K562 treated with DMSO at 1 percent for 48 hours (cell line): ENCODE measurements around the gene TAS2R38. TPM values are rescaled to one million over a fixed set of nuclear protein-coding genes. Genes with fewer than 3 reads are reported as not detected.

Experiments
- total RNA-seq: library from RNA; unstranded; fragments of 300-600 nt; gene quantifications from 2 replicates; pipeline ENCODE4 v1.2.3, GENCODE V29; 2022; ENCODE audit warnings: low replicate concordance; ENCODE audit errors: extremely low read depth

Gene TAS2R38
- not detected in 2 replicates for total RNA-seq

DNA sequence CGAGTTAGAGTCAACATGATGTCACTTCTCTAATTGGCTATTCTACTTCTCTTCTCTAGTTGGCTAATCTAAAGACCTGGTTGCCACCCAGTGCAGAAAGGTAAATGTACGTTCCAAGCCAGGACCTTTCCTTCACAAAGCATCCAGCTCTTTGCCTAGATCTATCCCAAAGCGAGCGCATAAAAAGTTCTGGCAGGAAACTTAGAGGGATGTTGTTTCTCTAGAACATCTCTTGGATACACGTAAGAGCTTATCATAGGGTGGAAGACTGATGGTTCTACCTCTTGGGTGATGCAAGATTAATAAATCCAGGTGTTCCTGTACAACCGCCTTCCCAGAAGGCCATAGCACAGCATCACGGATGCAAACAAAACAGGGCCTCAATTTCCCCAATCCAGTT lies at the start of gene TAS2R38:
Gene TAS2R38 (minus strand): TSS at position 101 of the 400 bp plus-strand sequence. CDS start 84 bp downstream, at position 17.

GRCh38 chr7:141946796-141947195 lies 26.8 kb downstream of the TAS2R38 start, which contains the start of gene CLEC5A:
CLEC5A (minus strand) TSS chr7:141946974; CDS start chr7:141946292, 682 bp downstream.

Other genes starting within 250 kb of the TAS2R38 start
- not detected in 2 replicates for gene SSBP1, start 235.4 kb downstream of the TAS2R38 start, total RNA-seq
- gene TAS2R3, start 209.7 kb downstream of the TAS2R38 start, total RNA-seq: not detected in 2 replicates
- gene TAS2R4, start 197.1 kb downstream of the TAS2R38 start, total RNA-seq: not detected in 2 replicates
- gene TAS2R5, start 183.6 kb downstream of the TAS2R38 start, total RNA-seq: not detected in 2 replicates
- gene PRSS37, start 132.3 kb downstream of the TAS2R38 start, total RNA-seq: not detected in 2 replicates
- not detected in 2 replicates for gene OR9A4, start 57.4 kb downstream of the TAS2R38 start, total RNA-seq
- gene CLEC5A, start 26.8 kb downstream of the TAS2R38 start, total RNA-seq: not detected in 2 replicates
- gene MGAM, start 22.1 kb upstream of the TAS2R38 start, total RNA-seq: not detected in 2 replicates
- not detected in 2 replicates for gene MGAM2, start 137.9 kb upstream of the TAS2R38 start, total RNA-seq